ENCODE results near the gene EIF4G3. TPM values are rescaled to one million over a fixed set of nuclear protein-coding genes. Genes with fewer than 3 reads are reported as not detected.

The EIF4G3 gene
- total RNA-seq, 4 donors from 2014 or later = 42.1 to 63.2 (median 43.5) TPM

- TF ChIP-seq CTCF (IDR thresholded peaks at IDR 0.05 in 4 of 5, conservative IDR thresholded peaks at IDR 0.05 in 1 of 5) = no peak
- no peak for TF ChIP-seq POLR2A (IDR thresholded peaks at IDR 0.05)
- H3K27ac ChIP-seq = no peak overlapping the region
- intact Hi-C loops (cut with DNase I; ENCODE audit: low total_unique reads) = no loop called here
- DNase-seq (no peak), ATAC-seq (no peak)
- in situ Hi-C loops (cut with MboI; ENCODE audit: low sequenced_read_pairs in 4 of 4) = no loop called here
- no peaks in the 10 kb centered on the region for H3K27me3 ChIP-seq
- H3K9me3 ChIP-seq = no peaks in the 10 kb centered on the region
- peaks cover 0 to 12% of the 10 kb centered on the region in 2 donors for H3K4me1 ChIP-seq
- no peaks in the 10 kb centered on the region for H3K36me3 ChIP-seq
- no peak overlapping the region for H3K4me3 ChIP-seq
Measured at GRCh38 chr1:21129407-21129806, 47.3 kb downstream of the EIF4G3 start.

DNA sequence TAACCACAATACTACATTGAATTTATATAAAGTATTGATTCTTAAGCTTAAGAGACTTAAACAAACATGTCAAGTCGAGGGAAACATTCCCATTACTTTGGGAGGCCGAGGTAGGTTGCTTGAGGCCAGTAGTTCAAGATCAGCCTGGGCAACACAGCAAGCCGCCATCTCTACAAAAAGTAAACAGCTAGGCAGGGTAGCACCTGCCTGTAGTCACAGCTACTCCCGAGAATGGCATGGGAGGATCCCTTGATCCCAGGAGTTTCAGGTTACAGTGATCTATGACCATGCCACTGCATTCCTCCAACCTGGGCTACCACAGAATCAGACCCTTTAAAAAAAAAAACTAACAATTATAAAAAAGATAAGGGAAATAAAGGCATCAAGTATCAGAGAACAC is 50.4 kb downstream of the EIF4G3 start:
- DNase-seq (no peak), ATAC-seq (no peak)
- Histone ChIP-seq H3K27me3 (no peaks in the 10 kb centered on the region), H3K27ac (no peak overlapping the region), H3K36me3 (no peaks in the 10 kb centered on the region), H3K4me3 (no peak overlapping the region), H3K4me1 (peaks cover 0 to 8% of the 10 kb centered on the region in 2 donors), H3K9me3 (no peaks in the 10 kb centered on the region)
- intact Hi-C loops (cut with DNase I; ENCODE audit: low total_unique reads) (no loop called here), in situ Hi-C loops (cut with MboI; ENCODE audit: low sequenced_read_pairs in 4 of 4) (no loop called here)
- TF ChIP-seq POLR2A (IDR thresholded peaks at IDR 0.05) (no peak), CTCF (IDR thresholded peaks at IDR 0.05 in 4 of 5, conservative IDR thresholded peaks at IDR 0.05 in 1 of 5) (no peak)

DNA sequence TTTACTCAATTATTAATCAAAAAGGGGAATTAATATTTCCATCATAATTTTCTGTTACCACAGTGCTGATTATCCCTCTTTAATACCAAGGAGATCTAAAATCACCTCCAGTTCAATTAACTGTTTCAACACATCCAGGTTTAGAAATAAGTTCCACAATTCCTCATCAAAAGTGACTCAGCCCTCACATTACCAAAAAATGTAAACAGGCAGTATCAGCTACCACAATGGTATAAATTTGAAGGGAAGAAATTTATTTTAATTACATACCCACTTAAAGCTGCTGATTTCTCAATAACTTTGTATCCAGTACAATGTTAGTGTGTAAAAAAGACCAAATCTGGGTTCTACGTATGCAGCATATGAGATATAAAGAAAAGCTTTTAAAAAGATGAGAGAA is 51.9 kb downstream of the EIF4G3 start:
- no peaks in the 10 kb centered on the region for H3K27me3 ChIP-seq
- no peaks in the 10 kb centered on the region for H3K9me3 ChIP-seq
- ATAC-seq (no peak), DNase-seq (no peak)
- no peak overlapping the region for H3K4me3 ChIP-seq
- peaks cover 0 to 8% of the 10 kb centered on the region in 2 donors for H3K4me1 ChIP-seq
- in situ Hi-C loops (cut with MboI; ENCODE audit: low sequenced_read_pairs in 4 of 4) = no loop called here
- intact Hi-C loops (cut with DNase I; ENCODE audit: low total_unique reads) = no loop called here
- H3K27ac ChIP-seq = no peak overlapping the region
- TF ChIP-seq POLR2A (IDR thresholded peaks at IDR 0.05) (no peak), CTCF (IDR thresholded peaks at IDR 0.05 in 4 of 5, conservative IDR thresholded peaks at IDR 0.05 in 1 of 5) (no peak)
- no peaks in the 10 kb centered on the region for H3K36me3 ChIP-seq

GRCh38 chr1:21123287-21123948 is 53.3 kb downstream of the EIF4G3 start:
- no peak for ATAC-seq

More at GRCh38 chr1:21123287-21123948, 53.3 kb downstream of the EIF4G3 start:
- Histone ChIP-seq H3K36me3 (no peaks in the 10 kb centered on the region), H3K27ac (no peak overlapping the region), H3K9me3 (no peaks in the 10 kb centered on the region), H3K4me1 (peaks cover 0 to 8% of the 10 kb centered on the region in 2 donors), H3K27me3 (no peaks in the 10 kb centered on the region), H3K4me3 (no peak overlapping the region)
- TF ChIP-seq CTCF (IDR thresholded peaks at IDR 0.05 in 4 of 5, conservative IDR thresholded peaks at IDR 0.05 in 1 of 5) (no peak), POLR2A (IDR thresholded peaks at IDR 0.05) (no peak)
- in situ Hi-C loops (cut with MboI; ENCODE audit: low sequenced_read_pairs in 4 of 4) = no loop called here
- DNase-seq = no peak
- intact Hi-C loops (cut with DNase I; ENCODE audit: low total_unique reads) = no loop called here

Measured in gastrocnemius medialis (tissue), 4 donors.